ENCODE measurements around the gene HDAC4. TPM values are rescaled to one million over a fixed set of nuclear protein-coding genes. Genes with fewer than 3 reads are reported as not detected.

HDAC4 gene
- total RNA-seq, 1 experiment from 2014 or later: 32.0 TPM

DNA sequence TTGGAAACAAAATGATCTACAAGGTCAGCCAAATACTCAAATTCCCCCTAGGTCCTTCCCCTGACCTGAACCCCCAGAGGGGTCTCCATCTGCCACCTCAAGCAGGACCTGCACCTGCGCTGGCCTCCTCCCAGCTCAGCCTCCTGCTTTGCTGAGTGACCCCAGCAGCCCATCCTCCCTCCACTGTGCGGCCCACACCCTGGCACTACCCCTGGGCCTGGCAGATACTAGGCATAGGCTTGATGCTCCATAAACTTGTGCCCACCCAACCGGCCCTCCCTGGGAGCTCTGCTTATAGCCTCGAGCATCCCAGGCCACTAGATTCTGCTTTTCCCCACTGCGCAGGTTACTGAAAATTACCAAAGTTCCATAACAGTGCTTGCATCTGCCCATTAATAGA lies 156.2 kb downstream of the HDAC4 start:
- H4K91ac ChIP-seq (ENCODE audit: insufficient read length, low read depth, low read length): no peak overlapping the region
- Mint-ChIP-seq H3K9me3 (no peaks in the 10 kb centered on the region), H3K4me1 (peaks cover 49 to 57% of the 10 kb centered on the region in 2 experiments), H3K36me3 (ENCODE audit: insufficient read depth in 1 of 3, low read depth in 3 of 3) (no peaks in the 10 kb centered on the region; a peak in 1 of 7 replicates), H3K27ac (no peak overlapping the region), H3K27me3 (ENCODE audit: low read depth) (peaks cover 1% of the 10 kb centered on the region; the same call in 1 of the 2 replicates), H3K4me3 (no peak overlapping the region)
- H3K23ac ChIP-seq (ENCODE audit: insufficient read length, low read depth, low read length): no peak overlapping the region
- TF ChIP-seq, protein P1, sequence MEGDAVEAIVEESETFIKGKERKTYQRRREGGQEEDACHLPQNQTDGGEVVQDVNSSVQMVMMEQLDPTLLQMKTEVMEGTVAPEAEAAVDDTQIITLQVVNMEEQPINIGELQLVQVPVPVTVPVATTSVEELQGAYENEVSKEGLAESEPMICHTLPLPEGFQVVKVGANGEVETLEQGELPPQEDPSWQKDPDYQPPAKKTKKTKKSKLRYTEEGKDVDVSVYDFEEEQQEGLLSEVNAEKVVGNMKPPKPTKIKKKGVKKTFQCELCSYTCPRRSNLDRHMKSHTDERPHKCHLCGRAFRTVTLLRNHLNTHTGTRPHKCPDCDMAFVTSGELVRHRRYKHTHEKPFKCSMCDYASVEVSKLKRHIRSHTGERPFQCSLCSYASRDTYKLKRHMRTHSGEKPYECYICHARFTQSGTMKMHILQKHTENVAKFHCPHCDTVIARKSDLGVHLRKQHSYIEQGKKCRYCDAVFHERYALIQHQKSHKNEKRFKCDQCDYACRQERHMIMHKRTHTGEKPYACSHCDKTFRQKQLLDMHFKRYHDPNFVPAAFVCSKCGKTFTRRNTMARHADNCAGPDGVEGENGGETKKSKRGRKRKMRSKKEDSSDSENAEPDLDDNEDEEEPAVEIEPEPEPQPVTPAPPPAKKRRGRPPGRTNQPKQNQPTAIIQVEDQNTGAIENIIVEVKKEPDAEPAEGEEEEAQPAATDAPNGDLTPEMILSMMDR (conservative IDR thresholded peaks at IDR 0.05): no peak
- no peaks in the 10 kb centered on the region; the same call in 1 of the 2 replicates for H3K79me2 ChIP-seq (ENCODE audit: insufficient read depth, low read length)
- H3K9ac ChIP-seq (ENCODE audit: extremely low read depth, insufficient read length, low read length): no peak overlapping the region
- H3K14ac ChIP-seq (ENCODE audit: insufficient read depth, low read length): no peak overlapping the region
- no peak overlapping the region for H3K4me2 ChIP-seq (ENCODE audit: insufficient read depth, insufficient read length, low read length)
- H2BK5ac ChIP-seq (ENCODE audit: insufficient read length, low read length): no peak overlapping the region
- no peak overlapping the region for H2BK120ac ChIP-seq (ENCODE audit: low read depth, low read length, poor library complexity, severe bottlenecking)
- H2BK15ac ChIP-seq (ENCODE audit: low read depth, low read length): no peak overlapping the region
- H3K56ac ChIP-seq (ENCODE audit: insufficient read length, low read depth, low read length): no peak overlapping the region
- no CpG with 5 or more reads among the region's 5 CpGs for WGBS (ENCODE audit: extremely low coverage, insufficient read length, low lambda C conversion rate)
- DNase-seq: no peak
- no peak overlapping the region for H2AFZ ChIP-seq (ENCODE audit: low read length)
- peaks cover 3% of the 10 kb centered on the region; the same call in 1 of the 2 replicates for H3K4me1 ChIP-seq (ENCODE audit: insufficient read depth, low read length)
- no peaks in the 10 kb centered on the region for H3K23me2 ChIP-seq (ENCODE audit: insufficient read length, low read depth, low read length, poor library complexity, severe bottlenecking)
- peaks cover 4% of the 10 kb centered on the region for H3K79me1 ChIP-seq (ENCODE audit: insufficient read depth, low read depth, low read length, poor library complexity, severe bottlenecking)
- no peak overlapping the region for H2AK5ac ChIP-seq (ENCODE audit: insufficient read length, low read length)
- H4K8ac ChIP-seq (replicated peaks; ENCODE audit: insufficient read length, low read depth, low read length): no peak overlapping the region
- H4K20me1 ChIP-seq (ENCODE audit: control insufficient read depth, insufficient read depth, insufficient read length): peaks cover 2% of the 10 kb centered on the region
- H3K9me3 ChIP-seq (ENCODE audit: control insufficient read depth, low read depth, low read length): no peaks in the 10 kb centered on the region
- no peak overlapping the region for H2BK12ac ChIP-seq (ENCODE audit: insufficient read length, low read depth, low read length)
- no peak overlapping the region for H3T11ph ChIP-seq (ENCODE audit: low read length)
- no peak overlapping the region for H2BK20ac ChIP-seq (ENCODE audit: low read depth, low read length, poor library complexity, severe bottlenecking)
- no peak overlapping the region for H3K27ac ChIP-seq (ENCODE audit: insufficient read length, low read depth, low read length)
- H3K4ac ChIP-seq (ENCODE audit: low read depth, low read length): no peak overlapping the region
- no peak overlapping the region for H3K18ac ChIP-seq (ENCODE audit: insufficient read length, low read depth, low read length)
- no peak overlapping the region for H4K5ac ChIP-seq (ENCODE audit: insufficient read length, low read depth, low read length)
- H3K27me3 ChIP-seq (ENCODE audit: insufficient read depth, low read length): no peaks in the 10 kb centered on the region
